Mesenchymal stem cell (in vitro differentiated cells and primary cell): ENCODE results near the gene MIOX.

Experiments used
- DNase-seq: peaks from one replicate; pipeline ENCODE4 v3.0.0-alpha.2; 2013
- H2AFZ ChIP-seq: one replicate; pipeline ENCODE4 v1.6.1; 2013; ENCODE audit warnings: low read depth, mild to moderate bottlenecking, control low read depth, inconsistent platforms, low read length, moderate library complexity
- H2AK5ac ChIP-seq: 2 replicates; pipeline ENCODE4 v1.6.1; 2013; ENCODE audit warnings: low read length, moderate library complexity, mild to moderate bottlenecking, inconsistent platforms; ENCODE audit not compliant: severe bottlenecking
- H2BK120ac ChIP-seq: one replicate; pipeline ENCODE4 v1.6.1; 2013; ENCODE audit warnings: low read depth, mild to moderate bottlenecking, inconsistent platforms, low read length, moderate library complexity
- H2BK12ac ChIP-seq, 2 experiments: one replicate each; pipeline ENCODE4 v1.6.1; 2013; ENCODE audit warnings: inconsistent platforms in 2 of 2, low read length in 2 of 2, mild to moderate bottlenecking in 2 of 2, moderate library complexity in 2 of 2, control low read depth in 1 of 2
- H2BK15ac ChIP-seq: one replicate; pipeline ENCODE4 v1.6.1; 2013; ENCODE audit warnings: mild to moderate bottlenecking, low read depth, inconsistent platforms; ENCODE audit not compliant: poor library complexity, severe bottlenecking
- H2BK5ac ChIP-seq: 2 replicates; pipeline ENCODE4 v1.6.1; 2013; ENCODE audit warnings: low read depth, mild to moderate bottlenecking, low read length, control low read depth, inconsistent platforms; ENCODE audit not compliant: poor library complexity, severe bottlenecking
- H3K14ac ChIP-seq, 2 experiments: one replicate each; pipeline ENCODE4 v1.6.1; 2013; ENCODE audit warnings: inconsistent platforms in 2 of 2, low read length in 2 of 2, control low read depth in 1 of 2, mild to moderate bottlenecking in 1 of 2, moderate library complexity in 1 of 2
- H3K18ac ChIP-seq, 2 experiments: one replicate each; pipeline ENCODE4 v1.6.1; 2013; ENCODE audit warnings: inconsistent platforms in 2 of 2, low read length in 2 of 2, control low read depth in 1 of 2, low read depth in 1 of 2, mild to moderate bottlenecking in 1 of 2
- H3K23ac ChIP-seq, 2 experiments: one replicate each; pipeline ENCODE4 v1.6.1; 2013; ENCODE audit warnings: inconsistent platforms in 2 of 2, low read length in 2 of 2, mild to moderate bottlenecking in 2 of 2, moderate library complexity in 2 of 2, control low read depth in 1 of 2
- H3K27ac ChIP-seq: 2 replicates; pipeline ENCODE4 v1.5.1; 2013; ENCODE audit warnings: mild to moderate bottlenecking, moderate library complexity, low read length, control low read depth, inconsistent platforms; ENCODE audit not compliant: poor library complexity, severe bottlenecking
- H3K27me3 ChIP-seq, 2 experiments: 2 replicates each; pipeline versions ENCODE4 v1.6.1 to v1.7.0; 2013; ENCODE audit warnings: low read length in 2 of 2, mild to moderate bottlenecking in 2 of 2, moderate library complexity in 2 of 2, control low read depth in 1 of 2, inconsistent platforms in 1 of 2; ENCODE audit not compliant: control insufficient read depth in 1 of 2, insufficient read depth in 1 of 2
- H3K36me3 ChIP-seq, 2 experiments: 2 replicates each; pipeline versions ENCODE4 v1.6.1 to v1.7.0; 2013; ENCODE audit warnings: low read length in 2 of 2, control low read depth in 1 of 2, inconsistent platforms in 1 of 2, low read depth in 1 of 2, mild to moderate bottlenecking in 1 of 2; ENCODE audit not compliant: insufficient read depth in 2 of 2, control insufficient read depth in 1 of 2
- H3K4ac ChIP-seq, 2 experiments: one replicate each; pipeline ENCODE4 v1.6.1; 2013; ENCODE audit warnings: inconsistent platforms in 2 of 2, low read length in 2 of 2, mild to moderate bottlenecking in 2 of 2, moderate library complexity in 2 of 2, control low read depth in 1 of 2, low read depth in 1 of 2
- H3K4me1 ChIP-seq: 2 replicates; pipeline ENCODE4 v1.6.1; 2013; ENCODE audit warnings: low read depth, low read length, control low read depth; ENCODE audit not compliant: control insufficient read depth, insufficient read depth
- H3K4me2 ChIP-seq: 2 replicates; pipeline ENCODE4 v1.6.1; 2013; ENCODE audit warnings: low read length, mild to moderate bottlenecking, inconsistent platforms; ENCODE audit not compliant: poor library complexity, severe bottlenecking
- H3K4me3 ChIP-seq, 2 experiments: 2 replicates each; pipeline versions ENCODE4 v1.5.1 to v1.7.0; 2013; ENCODE audit warnings: low read length in 2 of 2, mild to moderate bottlenecking in 2 of 2, control low read depth in 1 of 2, low read depth in 1 of 2; ENCODE audit not compliant: insufficient read depth in 1 of 2
- H3K79me1 ChIP-seq: replicated peaks from 2 replicates; pipeline ENCODE4 v1.6.1; 2013; ENCODE audit warnings: mild to moderate bottlenecking, control low read depth, low read length, inconsistent platforms; ENCODE audit not compliant: poor library complexity, severe bottlenecking
- H3K9ac ChIP-seq: 2 replicates; pipeline ENCODE4 v1.7.0; 2013; ENCODE audit warnings: mild to moderate bottlenecking, low read length, moderate library complexity
- H3K9me3 ChIP-seq: 2 replicates; pipeline ENCODE4 v1.7.0; 2013; ENCODE audit warnings: mild to moderate bottlenecking, low read length; ENCODE audit not compliant: control insufficient read depth
- H4K8ac ChIP-seq: one replicate; pipeline ENCODE4 v1.6.1; 2013; ENCODE audit warnings: inconsistent platforms, mild to moderate bottlenecking, low read length, moderate library complexity
- H4K91ac ChIP-seq: one replicate; pipeline ENCODE4 v1.6.1; 2013; ENCODE audit warnings: mild to moderate bottlenecking, low read length, inconsistent platforms
- WGBS: methylation state at CpG from one replicate; pipeline ENCODE4 v1.1.7; 2013; ENCODE audit warnings: mixed read lengths; 5-methylcytosine and 5-hydroxymethylcytosine counted together

MIOX gene

GRCh38 chr22:50445880-50446707 is 40.6 kb upstream of the MIOX start:
- Histone ChIP-seq H2BK5ac (no peak overlapping the region), H2BK12ac (no peak overlapping the region), H3K9me3 (no peaks in the 10 kb centered on the region), H2AK5ac (no peak overlapping the region), H3K23ac (no peak overlapping the region), H3K79me1 (peaks cover 9% of the 10 kb centered on the region), H3K4me3 (no peak overlapping the region), H3K27ac (no peak overlapping the region), H3K18ac (no peak overlapping the region), H3K4me1 (peaks cover 21% of the 10 kb centered on the region), H3K4ac (no peak overlapping the region), H3K27me3 (no peaks in the 10 kb centered on the region), H2BK15ac (no peak overlapping the region), H4K8ac (peak overlapping the region; percentile 12), H3K14ac (no peak overlapping the region), H3K9ac (no peak overlapping the region), H2BK120ac (no peak overlapping the region), H3K4me2 (no peak overlapping the region), H3K36me3 (peaks cover 70 to 76% of the 10 kb centered on the region in 2 experiments), H4K91ac (no peak overlapping the region), H2AFZ (no peak overlapping the region)
- 93% methylated on average over 15 of the region's 17 CpGs for WGBS
- DNase-seq, result no peak

GRCh38 chr22:50446708-50447575 is 39.7 kb upstream of the MIOX start:
- WGBS, result 92% methylated on average over 54 of the region's 54 CpGs
- Histone ChIP-seq H2BK120ac (no peak overlapping the region), H2AK5ac (no peak overlapping the region)

GRCh38 chr22:50447576-50448551 is 38.8 kb upstream of the MIOX start:
- H3K27me3 ChIP-seq, result no peaks in the 10 kb centered on the region
- H2BK5ac ChIP-seq, result no peak overlapping the region
- H3K23ac ChIP-seq, result no peak overlapping the region
- no peak overlapping the region for H2AK5ac ChIP-seq
- H3K18ac ChIP-seq, result no peak overlapping the region
- no peak overlapping the region for H4K8ac ChIP-seq
- no peak overlapping the region for H2BK12ac ChIP-seq
- H3K9ac ChIP-seq, result no peak overlapping the region
- H2BK120ac ChIP-seq, result no peak overlapping the region
- no peak for DNase-seq
- no peak overlapping the region for H4K91ac ChIP-seq
- WGBS, result 97% methylated on average over 25 of the region's 27 CpGs
- no peak overlapping the region for H2AFZ ChIP-seq
- H2BK15ac ChIP-seq, result no peak overlapping the region
- no peaks in the 10 kb centered on the region for H3K9me3 ChIP-seq
- H3K27ac ChIP-seq, result no peak overlapping the region
- peaks cover 67 to 69% of the 10 kb centered on the region in 2 experiments for H3K36me3 ChIP-seq
- no peak overlapping the region for H3K14ac ChIP-seq
- peaks cover 20% of the 10 kb centered on the region for H3K4me1 ChIP-seq
- peaks cover 9% of the 10 kb centered on the region for H3K79me1 ChIP-seq
- H3K4me2 ChIP-seq, result no peak overlapping the region
- H3K4ac ChIP-seq, result no peak overlapping the region
- no peak overlapping the region for H3K4me3 ChIP-seq

More at GRCh38 chr22:50446708-50447575, 39.7 kb upstream of the MIOX start:
- no peaks in the 10 kb centered on the region for H3K27me3 ChIP-seq
- H3K36me3 ChIP-seq, result peaks cover 67 to 70% of the 10 kb centered on the region in 2 experiments
- no peak overlapping the region for H2BK12ac ChIP-seq
- no peak overlapping the region for H4K91ac ChIP-seq
- H3K4me2 ChIP-seq, result no peak overlapping the region
- H3K4me1 ChIP-seq, result peaks cover 20% of the 10 kb centered on the region
- no peak overlapping the region for H3K23ac ChIP-seq
- no peak overlapping the region for H2AFZ ChIP-seq
- H2BK15ac ChIP-seq, result no peak overlapping the region
- no peak overlapping the region for H3K4me3 ChIP-seq
- H3K18ac ChIP-seq, result no peak overlapping the region
- H4K8ac ChIP-seq, result no peak overlapping the region
- no peak overlapping the region for H3K4ac ChIP-seq
- H3K14ac ChIP-seq, result no peak overlapping the region
- H3K9ac ChIP-seq, result no peak overlapping the region
- no peak overlapping the region for H3K27ac ChIP-seq
- DNase-seq, result no peak
- no peaks in the 10 kb centered on the region for H3K9me3 ChIP-seq
- no peak overlapping the region for H2BK5ac ChIP-seq
- peaks cover 9% of the 10 kb centered on the region for H3K79me1 ChIP-seq
